IMR-90 (cell line): ENCODE measurements around the gene NFASC. TPM values are rescaled to one million over a fixed set of nuclear protein-coding genes. Genes with fewer than 3 reads are reported as not detected.

ENCODE experiments used
- ATAC-seq: fragments of 200-7000 bp; cut with Tn5 transposase; 2 replicates; pipeline ENCODE4 v1.9.1; 2020; ENCODE audit warnings: low read depth, mild to moderate bottlenecking, moderate library complexity
- BruUV-seq: library from RNA; stranded (reverse); fragments of 400-500 nt; replicated peaks from 2 replicates; lab custom pipeline; 2021; lab: Mats Ljungman, UMichigan
- CTCF ChIA-PET: fragments of 300-600 bp; formaldehyde crosslinking; extraction: SDS; loops from one replicate; lab custom pipeline; 2021; ENCODE audit warnings: antibody characterized with exemption; lab: Yijun Ruan, JAX
- POLR2A ChIA-PET: fragments of 300-600 bp; sonication (Branson Sonifier 250); formaldehyde crosslinking; loops from one replicate; lab custom pipeline; 2022; ENCODE audit warnings: antibody characterized with exemption; ENCODE audit not compliant: unreplicated experiment; lab: Charles Lee
- DNase-seq: peaks from one replicate; pipeline ENCODE4 v3.0.0; 2013
- H2AFZ ChIP-seq: replicated peaks from 2 replicates; pipeline ENCODE3; 2013; ENCODE audit warnings: low read length, mild to moderate bottlenecking; ENCODE audit not compliant: poor library complexity
- H2AK5ac ChIP-seq: 2 replicates; pipeline ENCODE4 v1.6.1; 2013; ENCODE audit warnings: low read depth, low read length, inconsistent platforms
- H2AK9ac ChIP-seq: replicated peaks from 2 replicates; pipeline ENCODE3; 2013; ENCODE audit warnings: mild to moderate bottlenecking, low read depth, low read length, moderate library complexity; ENCODE audit not compliant: poor library complexity
- H2BK120ac ChIP-seq: 2 replicates; pipeline ENCODE4 v1.6.1; 2013; ENCODE audit warnings: low read depth, low read length, inconsistent platforms
- H2BK15ac ChIP-seq: 3 replicates; pipeline ENCODE4 v1.6.1; 2013; ENCODE audit warnings: low read depth, low read length, inconsistent platforms
- H2BK20ac ChIP-seq: 2 replicates; pipeline ENCODE4 v1.6.1; 2013; ENCODE audit warnings: low read depth, mild to moderate bottlenecking, inconsistent platforms, low read length, moderate library complexity
- H2BK5ac ChIP-seq: 2 replicates; pipeline ENCODE4 v1.6.1; 2013; ENCODE audit warnings: mild to moderate bottlenecking, low read depth, low read length, inconsistent platforms; ENCODE audit not compliant: poor library complexity, severe bottlenecking
- H3K14ac ChIP-seq: replicated peaks from 2 replicates; pipeline ENCODE4 v1.6.1; 2013; ENCODE audit warnings: low read depth, low read length, inconsistent platforms
- H3K18ac ChIP-seq: 2 replicates; pipeline ENCODE4 v1.6.1; 2013; ENCODE audit warnings: low read depth, low read length, control low read depth
- H3K23ac ChIP-seq: 2 replicates; pipeline ENCODE4 v1.6.1; 2013; ENCODE audit warnings: low read depth, low read length, inconsistent platforms
- H3K27ac ChIP-seq: 2 replicates; pipeline ENCODE4 v1.5.1; 2013; ENCODE audit warnings: mild to moderate bottlenecking, control low read depth, low read length; ENCODE audit not compliant: insufficient read depth
- H3K27me3 ChIP-seq: 2 replicates; pipeline ENCODE4 v1.6.1; 2013; ENCODE audit warnings: low read length; ENCODE audit not compliant: control insufficient read depth, insufficient read depth
- H3K36me3 ChIP-seq: 2 replicates; pipeline ENCODE4 v1.6.1; 2013; ENCODE audit warnings: low read length, mixed read lengths; ENCODE audit not compliant: control insufficient read depth, insufficient read depth
- H3K4ac ChIP-seq: 2 replicates; pipeline ENCODE4 v1.6.1; 2013; ENCODE audit warnings: low read depth, low read length, inconsistent platforms
- H3K4me1 ChIP-seq: 2 replicates; pipeline ENCODE4 v1.6.1; 2013; ENCODE audit warnings: low read length, mixed read lengths; ENCODE audit not compliant: control insufficient read depth, insufficient read depth
- H3K4me2 ChIP-seq: 2 replicates; pipeline ENCODE4 v1.6.1; 2013; ENCODE audit warnings: low read depth, mild to moderate bottlenecking, control low read depth, low read length, moderate library complexity
- H3K4me3 ChIP-seq: 2 replicates; pipeline ENCODE4 v1.5.1; 2013; ENCODE audit warnings: low read depth, mild to moderate bottlenecking, control low read depth, low read length, moderate library complexity; ENCODE audit not compliant: insufficient read depth
- H3K56ac ChIP-seq: 2 replicates; pipeline ENCODE4 v1.6.1; 2013; ENCODE audit warnings: low read length, inconsistent platforms; ENCODE audit not compliant: insufficient read depth; ENCODE audit errors: extremely low read depth
- H3K79me1 ChIP-seq, 2 experiments: 2 replicates each; pipeline ENCODE4 v1.6.1; 2013; ENCODE audit warnings: low read length in 2 of 2, inconsistent platforms in 1 of 2, low read depth in 1 of 2
- H3K9ac ChIP-seq: 2 replicates; pipeline ENCODE4 v1.6.1; 2013; ENCODE audit warnings: low read depth, low read length, control low read depth
- H3K9me1 ChIP-seq: 2 replicates; pipeline ENCODE4 v1.6.1; 2013; ENCODE audit warnings: low read length, inconsistent platforms; ENCODE audit not compliant: insufficient read depth
- H3K9me3 ChIP-seq: 2 replicates; pipeline ENCODE4 v1.6.1; 2013; ENCODE audit warnings: low read length; ENCODE audit not compliant: control insufficient read depth, insufficient read depth
- H4K20me1 ChIP-seq: 2 replicates; pipeline ENCODE4 v1.6.1; 2013; ENCODE audit warnings: low read length, inconsistent platforms; ENCODE audit not compliant: insufficient read depth
- H4K5ac ChIP-seq: 2 replicates; pipeline ENCODE4 v1.6.1; 2013; ENCODE audit warnings: mild to moderate bottlenecking, low read depth, low read length, control low read depth
- H4K8ac ChIP-seq, 2 experiments: 2 replicates each; pipeline ENCODE4 v1.6.1; 2013; ENCODE audit warnings: low read depth in 2 of 2, low read length in 2 of 2, control low read depth in 1 of 2, inconsistent platforms in 1 of 2
- H4K91ac ChIP-seq: 2 replicates; pipeline ENCODE4 v1.6.1; 2013; ENCODE audit warnings: low read depth, low read length, inconsistent platforms; ENCODE audit not compliant: insufficient read depth
- BHLHE40 ChIP-seq: fragments of 150-350 bp; IDR thresholded peaks from 2 replicates; pipeline ENCODE4 v1.6.1; 2016; ENCODE audit warnings: mild to moderate bottlenecking, low read depth, low read length
- CHD1 ChIP-seq: IDR thresholded peaks from 2 replicates; pipeline ENCODE4 v1.6.1; 2012; ENCODE audit warnings: low read depth, low read length, improper control_type of control experiment
- FOS ChIP-seq: fragments of 150-350 bp; IDR thresholded peaks from 2 replicates; pipeline ENCODE4 v1.6.1; 2016; ENCODE audit warnings: low read depth, low read length
- MAFK ChIP-seq: IDR thresholded peaks from 2 replicates; pipeline ENCODE4 v1.6.1; 2012; ENCODE audit warnings: low read depth, low read length, improper control_type of control experiment
- MXI1 ChIP-seq: IDR thresholded peaks from 2 replicates; pipeline ENCODE4 v1.6.1; 2012; ENCODE audit warnings: low read depth, mild to moderate bottlenecking, low read length, moderate library complexity, borderline replicate concordance
- NFE2L2 ChIP-seq: fragments of 150-350 bp; IDR thresholded peaks from 2 replicates; pipeline ENCODE4 v1.6.1; 2016; ENCODE audit warnings: low read depth, mild to moderate bottlenecking, low read length
- POLR2A ChIP-seq: IDR thresholded peaks from 2 replicates; pipeline ENCODE4 v1.6.1; 2012; ENCODE audit warnings: mild to moderate bottlenecking, low read depth, low read length
- RAD21 ChIP-seq: IDR thresholded peaks from 2 replicates; pipeline ENCODE4 v1.6.1; 2012; ENCODE audit warnings: low read length, improper control_type of control experiment
- RCOR1 ChIP-seq: IDR thresholded peaks from 2 replicates; pipeline ENCODE4 v1.6.1; 2012; ENCODE audit warnings: mild to moderate bottlenecking, low read length, improper control_type of control experiment; ENCODE audit not compliant: insufficient replicate concordance
- SMC3 ChIP-seq: fragments of 150-350 bp; IDR thresholded peaks from 2 replicates; pipeline ENCODE4 v1.6.1; 2016; ENCODE audit warnings: low read depth, mild to moderate bottlenecking, antibody characterized with exemption, low read length, moderate library complexity
- WGBS, 2 experiments: methylation state at CpG; one replicate each; pipeline versions ENCODE4 v1.1.5 to v1.1.7; 2013; ENCODE audit warnings: missing lambda C conversion rate in 2 of 2; ENCODE audit not compliant: insufficient read length in 1 of 2; ENCODE audit errors: extremely low coverage in 2 of 2; 5-methylcytosine and 5-hydroxymethylcytosine counted together
- dilution Hi-C: fragments of 300-500 bp; cut with HindIII; formaldehyde crosslinking; loops from one replicate; pipeline ENCODE4 v1.14.3; 2018; ENCODE audit warnings: low sequenced_read_pairs; ENCODE audit not compliant: unreplicated experiment
- in situ Hi-C: fragments of 300-500 bp; cut with MboI; formaldehyde crosslinking; loops from 3 replicates; pipeline ENCODE4 v1.14.3; 2019; ENCODE audit warnings: low sequenced_read_pairs, inconsistent platforms, mixed read lengths
- intact Hi-C: fragments of 100-400 bp; cut with micrococcal nuclease; formaldehyde crosslinking; loops from 2 replicates; pipeline ENCODE4 v1.10.0; 2022
- polyA plus RNA-seq, 3 experiments: library from polyadenylated mRNA; depleted of rRNA; stranded (reverse); fragments of >200 nt; gene quantifications; 2 replicates each; pipeline ENCODE4 v1.2.3, GENCODE V29; 2012; ENCODE audit warnings: low replicate concordance in 1 of 3
- total RNA-seq: library from RNA; depleted of rRNA; stranded (reverse); fragments of >200 nt; gene quantifications from 2 replicates; pipeline ENCODE4 v1.2.3, GENCODE V29; 2012
- TF ChIP-seq, protein P1 (sequence below): conservative IDR thresholded peaks from 2 replicates; pipeline ENCODE4 v1.5.1; 2012; ENCODE audit warnings: mild to moderate bottlenecking, low read depth, low read length, improper control_type of control experiment
- TF ChIP-seq, protein P2 (sequence below): fragments of 150-350 bp; IDR thresholded peaks from 2 replicates; pipeline ENCODE4 v1.6.1; 2016; ENCODE audit warnings: low read depth, mild to moderate bottlenecking, low read length, moderate library complexity, borderline replicate concordance
- TF ChIP-seq, protein P3 (sequence below): fragments of 150-350 bp; IDR thresholded peaks from 2 replicates; pipeline ENCODE4 v1.6.1; 2017; ENCODE audit warnings: mild to moderate bottlenecking, antibody characterized with exemption, low read length, low read depth

Gene NFASC
- total and polyA plus RNA-seq, 2 of the 4 experiments (the other 2 are of a cell fraction) = 0.18 to 0.79 TPM

DNA sequence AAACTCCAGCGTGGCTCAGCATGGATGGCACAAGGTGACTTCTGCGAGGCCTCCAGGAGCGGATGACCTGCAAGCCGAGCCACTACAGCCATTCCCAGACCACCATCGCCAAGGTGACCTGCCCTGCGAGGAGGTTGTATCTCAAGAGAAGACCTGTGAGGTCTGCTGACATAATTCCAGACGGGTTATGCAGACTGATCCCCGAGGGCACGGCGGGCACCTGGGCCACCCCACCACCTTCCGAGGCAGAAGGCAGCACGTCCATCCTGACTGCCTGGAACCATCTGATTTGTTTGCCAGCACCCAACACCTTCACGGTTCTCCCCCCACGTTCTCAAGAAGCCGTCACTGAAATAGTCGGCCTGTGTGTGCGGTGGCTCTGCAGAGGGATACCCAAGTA, 115.5 kb downstream of the NFASC start:
- DNase-seq (no peak), ATAC-seq (no peak)
- Histone ChIP-seq H3K23ac (no peak overlapping the region), H2AK9ac (no peak overlapping the region), H3K4me2 (no peak overlapping the region), H3K4ac (no peak overlapping the region), H2BK20ac (no peak overlapping the region), H4K91ac (no peak overlapping the region), H3K4me1 (no peaks in the 10 kb centered on the region), H4K20me1 (no peaks in the 10 kb centered on the region), H4K8ac (no peak overlapping the region), H2BK15ac (no peak overlapping the region), H3K14ac (no peak overlapping the region), H3K56ac (no peak overlapping the region), H3K4me3 (no peak overlapping the region), H2BK5ac (no peak overlapping the region), H4K5ac (no peak overlapping the region), H2BK120ac (no peak overlapping the region), H3K27ac (no peak overlapping the region), H3K18ac (no peak overlapping the region), H3K27me3 (peaks cover 43% of the 10 kb centered on the region), H3K79me1 (no peaks in the 10 kb centered on the region), H3K9me1 (no peaks in the 10 kb centered on the region), H2AFZ (no peak overlapping the region), H3K9me3 (no peaks in the 10 kb centered on the region), H3K36me3 (no peaks in the 10 kb centered on the region), H2AK5ac (no peak overlapping the region), H3K9ac (no peak overlapping the region)
- dilution Hi-C loops = no loop called here
- no TSS peak for BruUV-seq
- in situ Hi-C loops = loop anchor here (5.0 to 10.0 kb wide), 2 partner anchors 76 to 349 kb away; no protein-coding TSS in a partner anchor
- ChIA-PET CTCF (no interaction called here), POLR2A (no interaction called here)
- TF ChIP-seq, protein P1, sequence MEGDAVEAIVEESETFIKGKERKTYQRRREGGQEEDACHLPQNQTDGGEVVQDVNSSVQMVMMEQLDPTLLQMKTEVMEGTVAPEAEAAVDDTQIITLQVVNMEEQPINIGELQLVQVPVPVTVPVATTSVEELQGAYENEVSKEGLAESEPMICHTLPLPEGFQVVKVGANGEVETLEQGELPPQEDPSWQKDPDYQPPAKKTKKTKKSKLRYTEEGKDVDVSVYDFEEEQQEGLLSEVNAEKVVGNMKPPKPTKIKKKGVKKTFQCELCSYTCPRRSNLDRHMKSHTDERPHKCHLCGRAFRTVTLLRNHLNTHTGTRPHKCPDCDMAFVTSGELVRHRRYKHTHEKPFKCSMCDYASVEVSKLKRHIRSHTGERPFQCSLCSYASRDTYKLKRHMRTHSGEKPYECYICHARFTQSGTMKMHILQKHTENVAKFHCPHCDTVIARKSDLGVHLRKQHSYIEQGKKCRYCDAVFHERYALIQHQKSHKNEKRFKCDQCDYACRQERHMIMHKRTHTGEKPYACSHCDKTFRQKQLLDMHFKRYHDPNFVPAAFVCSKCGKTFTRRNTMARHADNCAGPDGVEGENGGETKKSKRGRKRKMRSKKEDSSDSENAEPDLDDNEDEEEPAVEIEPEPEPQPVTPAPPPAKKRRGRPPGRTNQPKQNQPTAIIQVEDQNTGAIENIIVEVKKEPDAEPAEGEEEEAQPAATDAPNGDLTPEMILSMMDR = no peak
- no peak for TF ChIP-seq BHLHE40
- no peak for TF ChIP-seq POLR2A
- no peak for TF ChIP-seq RCOR1
- TF ChIP-seq, protein P2, sequence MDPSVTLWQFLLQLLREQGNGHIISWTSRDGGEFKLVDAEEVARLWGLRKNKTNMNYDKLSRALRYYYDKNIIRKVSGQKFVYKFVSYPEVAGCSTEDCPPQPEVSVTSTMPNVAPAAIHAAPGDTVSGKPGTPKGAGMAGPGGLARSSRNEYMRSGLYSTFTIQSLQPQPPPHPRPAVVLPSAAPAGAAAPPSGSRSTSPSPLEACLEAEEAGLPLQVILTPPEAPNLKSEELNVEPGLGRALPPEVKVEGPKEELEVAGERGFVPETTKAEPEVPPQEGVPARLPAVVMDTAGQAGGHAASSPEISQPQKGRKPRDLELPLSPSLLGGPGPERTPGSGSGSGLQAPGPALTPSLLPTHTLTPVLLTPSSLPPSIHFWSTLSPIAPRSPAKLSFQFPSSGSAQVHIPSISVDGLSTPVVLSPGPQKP = no peak
- no peak for TF ChIP-seq MXI1
- TF ChIP-seq, protein P3, sequence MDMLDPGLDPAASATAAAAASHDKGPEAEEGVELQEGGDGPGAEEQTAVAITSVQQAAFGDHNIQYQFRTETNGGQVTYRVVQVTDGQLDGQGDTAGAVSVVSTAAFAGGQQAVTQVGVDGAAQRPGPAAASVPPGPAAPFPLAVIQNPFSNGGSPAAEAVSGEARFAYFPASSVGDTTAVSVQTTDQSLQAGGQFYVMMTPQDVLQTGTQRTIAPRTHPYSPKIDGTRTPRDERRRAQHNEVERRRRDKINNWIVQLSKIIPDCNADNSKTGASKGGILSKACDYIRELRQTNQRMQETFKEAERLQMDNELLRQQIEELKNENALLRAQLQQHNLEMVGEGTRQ = no peak
- no peak for TF ChIP-seq NFE2L2
- TF ChIP-seq FOS = no peak
- TF ChIP-seq RAD21 = no peak
- TF ChIP-seq SMC3 = no peak
- TF ChIP-seq CHD1 = no peak
- no peak for TF ChIP-seq MAFK
- 59% methylated on average over 8 of the region's 17 CpGs; no CpG with 5 or more reads in 1 of the 2 experiments for WGBS, 2 experiments
- intact Hi-C loops = no loop called here
